LNCaP clone FGC (cell line): ENCODE measurements around the gene WNT10A.

Experiments
- DNase-seq: peaks from one replicate; pipeline ENCODE4 v3.0.0-alpha.2; 2011; ENCODE audit warnings: low read depth
- H3K4me3 ChIP-seq: 2 replicates; pipeline ENCODE4 v1.5.1; 2011; ENCODE audit warnings: mild to moderate bottlenecking, low read depth, low read length, control low read depth
- CTCF ChIP-seq: IDR thresholded peaks from 2 replicates; pipeline ENCODE4 v1.5.1; 2012; ENCODE audit warnings: mild to moderate bottlenecking; ENCODE audit not compliant: control insufficient read depth, insufficient read depth; ENCODE audit errors: extremely low read depth

Gene WNT10A

GRCh38 chr2:218863021-218863520 lies 17.6 kb upstream of the WNT10A start:
- no peak for TF ChIP-seq CTCF
- no peak for DNase-seq
- no peak overlapping the region for H3K4me3 ChIP-seq

GRCh38 chr2:218865396-218865795 lies 15.3 kb upstream of the WNT10A start:
- H3K4me3 ChIP-seq = no peak overlapping the region
- no peak for TF ChIP-seq CTCF
- DNase-seq = no peak

- H3K4me3 ChIP-seq = no peak overlapping the region
- no peak for DNase-seq
- no peak for TF ChIP-seq CTCF
These were observed 14.7 kb upstream of the WNT10A start for GRCh38 chr2:218865999-218866398.

GRCh38 chr2:218867900-218868299 lies 12.8 kb upstream of the WNT10A start:
- DNase-seq = no peak
- H3K4me3 ChIP-seq = no peak overlapping the region
- no peak for TF ChIP-seq CTCF

GRCh38 chr2:218869064-218869463 lies 11.6 kb upstream of the WNT10A start:
- no peak overlapping the region for H3K4me3 ChIP-seq
- DNase-seq = no peak
- TF ChIP-seq CTCF = no peak

- no peak overlapping the region for H3K4me3 ChIP-seq
- DNase-seq = no peak
- no peak for TF ChIP-seq CTCF
These were observed 9.7 kb upstream of the WNT10A start for GRCh38 chr2:218870984-218871344.

GRCh38 chr2:218871345-218872302 lies 9.0 kb upstream of the WNT10A start:
- no peak overlapping the region for H3K4me3 ChIP-seq
- DNase-seq = no peak
- TF ChIP-seq CTCF = no peak
